K562 (cell line): ENCODE data around the gene USP7. TPM values are rescaled to one million over a fixed set of nuclear protein-coding genes. Genes with fewer than 3 reads are reported as not detected.

ENCODE experiments used
- JUN ChIP-seq, 2 experiments: sonication (generic) in 1 of 2; formaldehyde crosslinking in 1 of 2; IDR thresholded peaks; 2 replicates each; pipeline versions ENCODE4 v1.6.1 to v1.8.0; 2012 to 2022; ENCODE audit warnings: borderline replicate concordance in 2 of 2, mild to moderate bottlenecking in 2 of 2, improper control_type of control experiment in 1 of 2, low read depth in 1 of 2, low read length in 1 of 2, missing genetic modification reagents in 1 of 2
- KAT2B ChIP-seq: IDR thresholded peaks from one replicate; pipeline ENCODE4 v1.6.1; 2012; ENCODE audit warnings: low read depth, mild to moderate bottlenecking, control low read depth, inconsistent platforms, low read length, moderate library complexity
- KDM1A ChIP-seq, 2 experiments: fragments of 450-650 bp; IDR thresholded peaks; 2 replicates each; pipeline ENCODE4 v1.6.1; 2016; ENCODE audit warnings: mild to moderate bottlenecking in 2 of 2
- MTF1 ChIP-seq: fragments of 250-450 bp; sonication (Bioruptor Pico); IDR thresholded peaks from 2 replicates; pipeline ENCODE4 v1.9.0; 2021; ENCODE audit warnings: moderate library complexity, mild to moderate bottlenecking, inconsistent platforms, borderline replicate concordance
- PML ChIP-seq: IDR thresholded peaks from 2 replicates; pipeline ENCODE4 v1.6.1; 2012; ENCODE audit warnings: low read length, inconsistent platforms
- SPI1 ChIP-seq: IDR thresholded peaks from 2 replicates; pipeline ENCODE4 v1.6.1; 2011; ENCODE audit warnings: low read depth, low read length, control low read depth, borderline replicate concordance
- ZNF695 ChIP-seq: fragments of 450-650 bp; formaldehyde crosslinking; IDR thresholded peaks from 2 replicates; pipeline ENCODE4 v1.4.0; 2020; ENCODE audit warnings: mild to moderate bottlenecking, moderate library complexity
- polyA plus RNA-seq, 8 experiments: library from polyadenylated mRNA; depleted of rRNA in 4 of 8; stranded (reverse) in 5 of 8; unstranded in 3 of 8; fragments of >200 nt; fragmentation: Nextera tagmentation in 2 of 8; fragmentation: Illumina TruSeq in 1 of 8; extraction: Ambion mirVana in 2 of 8; extraction: Trizol in 1 of 8; gene quantifications; 2 replicates each; pipeline versions ENCODE4 v1.2.1 to v1.2.3, GENCODE V29; 2011 to 2014; ENCODE audit warnings: inconsistent platforms in 1 of 8, missing spikeins in 1 of 8
- total RNA-seq, 7 experiments: library from RNA; depleted of rRNA in 6 of 7; stranded (reverse); fragments of >200 nt in 6 of 7; fragmentation: Illumina TruSeq in 2 of 7; extraction: Trizol in 2 of 7; gene quantifications; 2 replicates each; pipeline versions ENCODE4 v1.2.1 to v1.2.3, GENCODE V29; 2011 to 2021; ENCODE audit warnings: low replicate concordance in 1 of 7
- TF ChIP-seq, protein P1 (sequence below): fragments of 450-650 bp; IDR thresholded peaks from 2 replicates; pipeline ENCODE4 v1.6.1; 2014; ENCODE audit warnings: low read depth, mild to moderate bottlenecking, moderate library complexity, borderline replicate concordance
- TF ChIP-seq, protein P2 (sequence below): fragments of 450-650 bp; formaldehyde crosslinking; conservative IDR thresholded peaks from 2 replicates; pipeline ENCODE4 v1.4.0; 2022; ENCODE audit warnings: mild to moderate bottlenecking, missing genetic modification characterization
- TF ChIP-seq, protein P3 (sequence below): fragments of 250-450 bp; sonication (Bioruptor Pico); IDR thresholded peaks from 2 replicates; pipeline ENCODE4 v1.5.0; 2021
- TF ChIP-seq, protein P4 (sequence below), 2 experiments: fragments of 150-350 bp in 1 of 2; IDR thresholded peaks; 2 replicates each; pipeline ENCODE4 v1.6.1; 2012 to 2016; ENCODE audit warnings: low read depth in 2 of 2, low read length in 2 of 2, mild to moderate bottlenecking in 1 of 2, moderate library complexity in 1 of 2
- TF ChIP-seq, protein P5 (sequence below): fragments of 450-650 bp; IDR thresholded peaks from 2 replicates; pipeline ENCODE4 v1.6.1; 2016; ENCODE audit warnings: low read depth, mild to moderate bottlenecking, moderate library complexity
- TF ChIP-seq, protein P6 (sequence below): sonication (generic); formaldehyde crosslinking; IDR thresholded peaks from 2 replicates; pipeline ENCODE4 v1.8.1; 2023; ENCODE audit warnings: mild to moderate bottlenecking, missing genetic modification reagents

The USP7 gene
- total and polyA plus RNA-seq, 9 of the 15 experiments (the other 6 are each of a cell fraction or from before 2014, with no cell fraction given) = 17.1 to 145 (median 57.9) TPM

DNA sequence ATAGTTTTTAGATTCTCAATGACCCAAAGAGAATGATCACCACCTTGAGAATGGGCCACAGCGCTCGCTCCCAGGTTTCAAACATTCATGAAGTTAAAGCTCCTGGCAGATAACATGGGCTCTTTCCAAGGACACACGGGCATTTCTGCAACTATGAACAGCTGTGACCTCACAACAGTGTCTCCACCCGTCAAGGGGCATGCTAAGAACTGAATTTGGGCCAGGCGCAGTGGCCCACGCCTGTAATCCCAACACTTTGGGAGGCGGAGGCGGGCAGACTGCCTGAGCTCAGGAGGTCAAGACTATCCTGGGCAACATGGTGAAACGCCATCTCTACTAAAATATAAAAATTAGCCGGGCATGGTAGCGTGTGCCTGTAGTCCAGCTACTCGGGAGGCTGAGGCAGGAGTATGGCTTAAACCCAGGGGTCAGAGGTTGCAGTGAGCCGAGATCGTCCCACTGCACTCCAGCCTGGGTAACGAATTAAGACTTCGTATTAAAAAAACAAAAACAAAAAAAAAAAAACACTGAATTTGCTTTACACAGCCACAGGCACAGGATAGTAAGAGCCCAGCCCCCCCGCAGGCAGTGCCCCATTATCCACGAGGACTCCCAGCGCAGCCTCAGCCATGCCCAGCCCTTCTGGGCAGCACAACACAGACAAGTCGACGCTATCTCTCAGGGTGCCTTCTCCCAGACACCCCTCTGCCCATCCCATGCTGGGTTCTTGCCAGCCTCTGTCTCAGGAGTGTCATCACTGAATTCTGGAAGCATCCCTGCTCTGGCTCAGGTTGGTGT, 7.2 kb downstream of the USP7 start (continued):
- TF ChIP-seq, protein P1, sequence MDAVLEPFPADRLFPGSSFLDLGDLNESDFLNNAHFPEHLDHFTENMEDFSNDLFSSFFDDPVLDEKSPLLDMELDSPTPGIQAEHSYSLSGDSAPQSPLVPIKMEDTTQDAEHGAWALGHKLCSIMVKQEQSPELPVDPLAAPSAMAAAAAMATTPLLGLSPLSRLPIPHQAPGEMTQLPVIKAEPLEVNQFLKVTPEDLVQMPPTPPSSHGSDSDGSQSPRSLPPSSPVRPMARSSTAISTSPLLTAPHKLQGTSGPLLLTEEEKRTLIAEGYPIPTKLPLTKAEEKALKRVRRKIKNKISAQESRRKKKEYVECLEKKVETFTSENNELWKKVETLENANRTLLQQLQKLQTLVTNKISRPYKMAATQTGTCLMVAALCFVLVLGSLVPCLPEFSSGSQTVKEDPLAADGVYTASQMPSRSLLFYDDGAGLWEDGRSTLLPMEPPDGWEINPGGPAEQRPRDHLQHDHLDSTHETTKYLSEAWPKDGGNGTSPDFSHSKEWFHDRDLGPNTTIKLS = no peak
- TF ChIP-seq PML (no peak), MTF1 (CRISPR knock-in tag) (no peak), ZNF695 (CRISPR knock-in tag) (no peak), KAT2B (no peak), JUN (IDR thresholded peaks at IDR 0.05; ENCODE audit: borderline replicate concordance, low read depth, low read length) (no peak), JUN (CRISPR knock-in tag; IDR thresholded peaks at IDR 0.05; ENCODE audit: borderline replicate concordance) (no peak), SPI1 (no peak), KDM1A (IDR thresholded peaks at IDR 0.05) (no peak)
- TF ChIP-seq, protein P2, sequence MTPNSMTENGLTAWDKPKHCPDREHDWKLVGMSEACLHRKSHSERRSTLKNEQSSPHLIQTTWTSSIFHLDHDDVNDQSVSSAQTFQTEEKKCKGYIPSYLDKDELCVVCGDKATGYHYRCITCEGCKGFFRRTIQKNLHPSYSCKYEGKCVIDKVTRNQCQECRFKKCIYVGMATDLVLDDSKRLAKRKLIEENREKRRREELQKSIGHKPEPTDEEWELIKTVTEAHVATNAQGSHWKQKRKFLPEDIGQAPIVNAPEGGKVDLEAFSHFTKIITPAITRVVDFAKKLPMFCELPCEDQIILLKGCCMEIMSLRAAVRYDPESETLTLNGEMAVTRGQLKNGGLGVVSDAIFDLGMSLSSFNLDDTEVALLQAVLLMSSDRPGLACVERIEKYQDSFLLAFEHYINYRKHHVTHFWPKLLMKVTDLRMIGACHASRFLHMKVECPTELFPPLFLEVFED (CRISPR knock-in tag) = no peak
- TF ChIP-seq, protein P3, sequence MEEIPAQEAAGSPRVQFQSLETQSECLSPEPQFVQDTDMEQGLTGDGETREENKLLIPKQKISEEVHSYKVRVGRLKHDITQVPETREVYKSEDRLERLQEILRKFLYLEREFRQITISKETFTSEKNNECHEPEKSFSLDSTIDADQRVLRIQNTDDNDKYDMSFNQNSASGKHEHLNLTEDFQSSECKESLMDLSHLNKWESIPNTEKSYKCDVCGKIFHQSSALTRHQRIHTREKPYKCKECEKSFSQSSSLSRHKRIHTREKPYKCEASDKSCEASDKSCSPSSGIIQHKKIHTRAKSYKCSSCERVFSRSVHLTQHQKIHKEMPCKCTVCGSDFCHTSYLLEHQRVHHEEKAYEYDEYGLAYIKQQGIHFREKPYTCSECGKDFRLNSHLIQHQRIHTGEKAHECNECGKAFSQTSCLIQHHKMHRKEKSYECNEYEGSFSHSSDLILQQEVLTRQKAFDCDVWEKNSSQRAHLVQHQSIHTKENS (CRISPR knock-in tag) = no peak
- TF ChIP-seq, protein P4, sequence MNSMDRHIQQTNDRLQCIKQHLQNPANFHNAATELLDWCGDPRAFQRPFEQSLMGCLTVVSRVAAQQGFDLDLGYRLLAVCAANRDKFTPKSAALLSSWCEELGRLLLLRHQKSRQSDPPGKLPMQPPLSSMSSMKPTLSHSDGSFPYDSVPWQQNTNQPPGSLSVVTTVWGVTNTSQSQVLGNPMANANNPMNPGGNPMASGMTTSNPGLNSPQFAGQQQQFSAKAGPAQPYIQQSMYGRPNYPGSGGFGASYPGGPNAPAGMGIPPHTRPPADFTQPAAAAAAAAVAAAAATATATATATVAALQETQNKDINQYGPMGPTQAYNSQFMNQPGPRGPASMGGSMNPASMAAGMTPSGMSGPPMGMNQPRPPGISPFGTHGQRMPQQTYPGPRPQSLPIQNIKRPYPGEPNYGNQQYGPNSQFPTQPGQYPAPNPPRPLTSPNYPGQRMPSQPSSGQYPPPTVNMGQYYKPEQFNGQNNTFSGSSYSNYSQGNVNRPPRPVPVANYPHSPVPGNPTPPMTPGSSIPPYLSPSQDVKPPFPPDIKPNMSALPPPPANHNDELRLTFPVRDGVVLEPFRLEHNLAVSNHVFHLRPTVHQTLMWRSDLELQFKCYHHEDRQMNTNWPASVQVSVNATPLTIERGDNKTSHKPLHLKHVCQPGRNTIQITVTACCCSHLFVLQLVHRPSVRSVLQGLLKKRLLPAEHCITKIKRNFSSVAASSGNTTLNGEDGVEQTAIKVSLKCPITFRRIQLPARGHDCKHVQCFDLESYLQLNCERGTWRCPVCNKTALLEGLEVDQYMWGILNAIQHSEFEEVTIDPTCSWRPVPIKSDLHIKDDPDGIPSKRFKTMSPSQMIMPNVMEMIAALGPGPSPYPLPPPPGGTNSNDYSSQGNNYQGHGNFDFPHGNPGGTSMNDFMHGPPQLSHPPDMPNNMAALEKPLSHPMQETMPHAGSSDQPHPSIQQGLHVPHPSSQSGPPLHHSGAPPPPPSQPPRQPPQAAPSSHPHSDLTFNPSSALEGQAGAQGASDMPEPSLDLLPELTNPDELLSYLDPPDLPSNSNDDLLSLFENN (IDR thresholded peaks at IDR 0.05; ENCODE audit: low read depth in 2 of 2, low read length in 2 of 2) = no peak
- TF ChIP-seq, protein P5, sequence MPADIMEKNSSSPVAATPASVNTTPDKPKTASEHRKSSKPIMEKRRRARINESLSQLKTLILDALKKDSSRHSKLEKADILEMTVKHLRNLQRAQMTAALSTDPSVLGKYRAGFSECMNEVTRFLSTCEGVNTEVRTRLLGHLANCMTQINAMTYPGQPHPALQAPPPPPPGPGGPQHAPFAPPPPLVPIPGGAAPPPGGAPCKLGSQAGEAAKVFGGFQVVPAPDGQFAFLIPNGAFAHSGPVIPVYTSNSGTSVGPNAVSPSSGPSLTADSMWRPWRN = no peak
- TF ChIP-seq, protein P6, sequence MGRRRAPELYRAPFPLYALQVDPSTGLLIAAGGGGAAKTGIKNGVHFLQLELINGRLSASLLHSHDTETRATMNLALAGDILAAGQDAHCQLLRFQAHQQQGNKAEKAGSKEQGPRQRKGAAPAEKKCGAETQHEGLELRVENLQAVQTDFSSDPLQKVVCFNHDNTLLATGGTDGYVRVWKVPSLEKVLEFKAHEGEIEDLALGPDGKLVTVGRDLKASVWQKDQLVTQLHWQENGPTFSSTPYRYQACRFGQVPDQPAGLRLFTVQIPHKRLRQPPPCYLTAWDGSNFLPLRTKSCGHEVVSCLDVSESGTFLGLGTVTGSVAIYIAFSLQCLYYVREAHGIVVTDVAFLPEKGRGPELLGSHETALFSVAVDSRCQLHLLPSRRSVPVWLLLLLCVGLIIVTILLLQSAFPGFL (CRISPR knock-in tag) = no peak
